Cardiac fibroblast (primary cell): ENCODE measurements around the gene SPOCK2.

Source experiments
- DNase-seq, 2 donors: peaks; one replicate each; pipeline versions ENCODE4 v3.0.0 to v3.0.0-alpha.2; 2010; ENCODE audit warnings: low read depth in 2 of 2
- H3K4me3 ChIP-seq, 2 donors: replicated peaks in 1 of 2; 1 replicate in 1 of 2; 2 replicates in 1 of 2; pipeline ENCODE4 v1.5.1; 2011; ENCODE audit warnings: low read depth in 2 of 2, low read length in 2 of 2, mild to moderate bottlenecking in 2 of 2, moderate library complexity in 1 of 2
- TF ChIP-seq, protein P1 (sequence below): IDR thresholded peaks from one replicate; pipeline ENCODE4 v1.5.1; 2011; ENCODE audit warnings: low read depth, mild to moderate bottlenecking, low read length, inconsistent platforms

The SPOCK2 gene

DNA sequence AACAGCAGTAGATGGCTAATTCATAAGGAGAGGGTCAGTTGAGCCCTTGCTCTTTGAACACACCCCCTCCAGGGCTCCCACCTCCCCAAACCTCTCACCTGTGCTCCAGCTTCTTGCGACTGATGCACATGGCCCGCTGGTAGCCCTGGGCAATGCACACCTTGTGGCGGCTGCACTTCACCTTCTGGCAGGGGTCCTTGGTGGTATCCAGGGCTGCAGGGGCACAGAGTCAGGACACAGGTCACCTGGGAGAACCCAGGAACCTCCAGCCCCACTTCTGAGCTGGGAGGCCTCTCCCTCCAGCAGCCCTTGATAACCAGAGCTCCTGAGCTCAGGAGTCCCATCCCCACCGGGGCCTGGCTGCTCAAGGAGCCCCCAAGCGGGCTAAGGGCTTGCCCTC is 16.3 kb downstream of the SPOCK2 start:
- no peak for DNase-seq
- no peak overlapping the region for H3K4me3 ChIP-seq
- TF ChIP-seq, protein P1, sequence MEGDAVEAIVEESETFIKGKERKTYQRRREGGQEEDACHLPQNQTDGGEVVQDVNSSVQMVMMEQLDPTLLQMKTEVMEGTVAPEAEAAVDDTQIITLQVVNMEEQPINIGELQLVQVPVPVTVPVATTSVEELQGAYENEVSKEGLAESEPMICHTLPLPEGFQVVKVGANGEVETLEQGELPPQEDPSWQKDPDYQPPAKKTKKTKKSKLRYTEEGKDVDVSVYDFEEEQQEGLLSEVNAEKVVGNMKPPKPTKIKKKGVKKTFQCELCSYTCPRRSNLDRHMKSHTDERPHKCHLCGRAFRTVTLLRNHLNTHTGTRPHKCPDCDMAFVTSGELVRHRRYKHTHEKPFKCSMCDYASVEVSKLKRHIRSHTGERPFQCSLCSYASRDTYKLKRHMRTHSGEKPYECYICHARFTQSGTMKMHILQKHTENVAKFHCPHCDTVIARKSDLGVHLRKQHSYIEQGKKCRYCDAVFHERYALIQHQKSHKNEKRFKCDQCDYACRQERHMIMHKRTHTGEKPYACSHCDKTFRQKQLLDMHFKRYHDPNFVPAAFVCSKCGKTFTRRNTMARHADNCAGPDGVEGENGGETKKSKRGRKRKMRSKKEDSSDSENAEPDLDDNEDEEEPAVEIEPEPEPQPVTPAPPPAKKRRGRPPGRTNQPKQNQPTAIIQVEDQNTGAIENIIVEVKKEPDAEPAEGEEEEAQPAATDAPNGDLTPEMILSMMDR, result no peak

GRCh38 chr10:72069751-72070526 is 18.4 kb downstream of the SPOCK2 start:
- TF ChIP-seq, protein P1, result peak; percentile 18
- no peak for DNase-seq
- H3K4me3 ChIP-seq, result no peak overlapping the region

- no peak overlapping the region for H3K4me3 ChIP-seq
- DNase-seq, result peak in 1 of 2 donors; percentile 46
- TF ChIP-seq, protein P1, result no peak
Measured at GRCh38 chr10:72068901-72069446, 19.4 kb downstream of the SPOCK2 start.

- DNase-seq, result no peak
- no peak overlapping the region for H3K4me3 ChIP-seq
Measured at GRCh38 chr10:72068126-72068765, 20.1 kb downstream of the SPOCK2 start.

DNA sequence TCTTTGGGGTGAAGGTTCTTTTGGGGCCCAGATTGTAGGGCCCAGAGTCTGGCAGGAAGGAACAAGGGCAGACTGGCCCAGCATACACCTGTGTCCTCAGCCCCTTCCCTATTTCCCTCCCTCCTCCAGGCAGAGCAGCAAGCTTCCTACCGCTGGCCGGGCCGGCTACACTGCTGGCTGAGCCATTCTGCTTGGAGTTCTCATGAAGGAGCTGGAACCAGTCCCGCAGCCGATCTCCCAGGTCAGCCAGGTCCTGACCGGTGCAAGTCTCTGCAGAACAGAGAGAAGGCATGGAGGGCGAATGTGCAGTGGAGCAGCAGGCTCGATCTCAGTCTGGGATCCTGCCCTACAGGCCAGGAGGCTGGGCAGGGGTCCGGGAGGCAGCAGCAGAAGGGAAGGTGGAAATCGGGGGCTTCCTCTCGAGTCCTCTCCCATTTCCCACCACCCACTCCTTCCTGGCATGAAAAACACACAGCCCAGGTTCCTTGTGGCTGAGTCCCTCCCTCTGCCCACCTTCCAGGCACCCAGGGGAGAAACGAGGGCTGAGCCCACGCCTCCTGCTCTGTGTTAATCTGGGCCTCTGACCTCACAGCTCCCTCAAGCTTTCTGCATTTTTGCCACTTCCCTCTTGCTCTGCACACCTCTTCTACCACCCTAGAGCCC is 20.8 kb downstream of the SPOCK2 start:
- DNase-seq, result no peak
- no peak overlapping the region for H3K4me3 ChIP-seq
- TF ChIP-seq, protein P1, result no peak

More at GRCh38 chr10:72068126-72068765, 20.1 kb downstream of the SPOCK2 start:
- TF ChIP-seq, protein P1, result no peak

DNA sequence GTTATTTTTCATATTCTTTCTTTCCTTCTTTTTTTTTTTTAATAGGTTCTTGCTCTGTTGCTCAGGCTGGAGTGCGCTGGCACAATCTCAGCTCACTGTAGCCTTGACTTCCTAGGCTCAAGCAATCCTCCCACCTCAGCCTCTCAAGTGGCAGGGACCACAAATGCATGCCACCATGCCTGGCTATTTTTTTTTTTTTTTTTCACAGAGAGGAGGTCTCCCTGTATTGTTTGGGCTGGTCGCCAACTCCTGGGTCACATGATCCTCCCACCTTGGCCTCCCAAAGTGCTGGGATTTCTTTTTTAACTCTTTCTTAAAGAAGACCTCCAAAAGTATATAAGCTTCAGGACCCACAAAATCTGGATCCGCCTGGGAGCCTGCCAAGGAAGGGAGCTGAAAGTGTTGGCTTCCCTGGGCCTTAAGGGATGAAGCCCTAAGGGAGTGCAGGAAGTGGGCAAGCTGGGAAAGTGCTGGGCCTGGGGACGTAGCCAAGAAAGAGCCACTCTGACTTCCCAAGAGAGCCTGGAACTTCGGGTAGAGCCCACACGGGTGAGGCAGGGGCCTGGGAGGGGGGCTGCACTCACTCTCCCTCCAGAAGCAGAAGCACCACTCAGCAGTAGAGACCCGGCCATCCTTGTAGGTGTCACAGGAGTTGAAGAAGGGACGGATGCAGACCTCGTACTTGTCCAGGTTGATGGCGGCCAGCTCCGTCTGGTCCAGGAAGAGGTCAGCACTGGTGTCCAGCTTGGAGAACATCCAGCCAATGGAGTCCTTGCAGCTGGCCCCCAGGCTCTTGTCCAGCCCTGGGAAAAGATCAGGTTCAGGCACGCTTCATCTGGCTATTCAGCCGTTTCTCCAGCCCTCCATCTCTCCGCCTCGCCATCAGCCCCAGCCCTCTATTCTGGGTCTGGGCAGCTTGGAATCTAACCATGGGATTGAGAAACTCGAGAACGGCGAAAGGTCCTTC is 21.8 kb downstream of the SPOCK2 start:
- no peak overlapping the region for H3K4me3 ChIP-seq
- TF ChIP-seq, protein P1, result no peak
- peak in 1 of 2 donors; percentile 57 for DNase-seq
